AG09309 (cell line): ENCODE measurements around the gene TGFBR2.

Source experiments
- DNase-seq: peaks from one replicate; pipeline ENCODE4 v3.0.0-alpha.2; 2010; ENCODE audit warnings: low read depth
- H3K4me3 ChIP-seq: 2 replicates; pipeline ENCODE4 v1.5.1; 2011; ENCODE audit warnings: mild to moderate bottlenecking, low read depth, low read length, moderate library complexity; ENCODE audit not compliant: control insufficient read depth
- TF ChIP-seq, protein P1 (sequence below): IDR thresholded peaks from 2 replicates; pipeline ENCODE4 v1.5.1; 2011; ENCODE audit warnings: mild to moderate bottlenecking, low read depth, low read length, inconsistent platforms; ENCODE audit not compliant: insufficient read depth, control insufficient read depth; ENCODE audit errors: missing control alignments

Gene TGFBR2

DNA sequence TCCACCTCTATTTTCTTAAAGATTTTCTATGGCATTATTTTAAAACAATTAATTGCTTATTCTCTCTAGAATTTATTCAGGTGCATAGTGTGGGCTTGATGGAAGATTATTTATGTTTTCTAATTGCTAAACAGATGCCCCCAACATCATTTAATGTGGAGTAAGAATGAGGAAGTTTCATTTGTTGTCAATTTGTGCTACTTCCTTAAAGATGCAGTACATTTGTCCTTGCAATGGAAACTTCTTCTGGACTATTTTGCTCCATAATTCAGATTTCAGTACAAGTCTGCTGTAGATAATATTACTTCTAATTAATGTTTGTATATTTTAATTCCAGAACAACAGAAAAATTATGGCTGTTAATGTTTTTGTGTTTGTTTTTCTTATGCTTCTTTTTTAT, 104.8 kb downstream of the TGFBR2 start:
- H3K4me3 ChIP-seq = no peak overlapping the region
- TF ChIP-seq, protein P1, sequence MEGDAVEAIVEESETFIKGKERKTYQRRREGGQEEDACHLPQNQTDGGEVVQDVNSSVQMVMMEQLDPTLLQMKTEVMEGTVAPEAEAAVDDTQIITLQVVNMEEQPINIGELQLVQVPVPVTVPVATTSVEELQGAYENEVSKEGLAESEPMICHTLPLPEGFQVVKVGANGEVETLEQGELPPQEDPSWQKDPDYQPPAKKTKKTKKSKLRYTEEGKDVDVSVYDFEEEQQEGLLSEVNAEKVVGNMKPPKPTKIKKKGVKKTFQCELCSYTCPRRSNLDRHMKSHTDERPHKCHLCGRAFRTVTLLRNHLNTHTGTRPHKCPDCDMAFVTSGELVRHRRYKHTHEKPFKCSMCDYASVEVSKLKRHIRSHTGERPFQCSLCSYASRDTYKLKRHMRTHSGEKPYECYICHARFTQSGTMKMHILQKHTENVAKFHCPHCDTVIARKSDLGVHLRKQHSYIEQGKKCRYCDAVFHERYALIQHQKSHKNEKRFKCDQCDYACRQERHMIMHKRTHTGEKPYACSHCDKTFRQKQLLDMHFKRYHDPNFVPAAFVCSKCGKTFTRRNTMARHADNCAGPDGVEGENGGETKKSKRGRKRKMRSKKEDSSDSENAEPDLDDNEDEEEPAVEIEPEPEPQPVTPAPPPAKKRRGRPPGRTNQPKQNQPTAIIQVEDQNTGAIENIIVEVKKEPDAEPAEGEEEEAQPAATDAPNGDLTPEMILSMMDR = no peak
- no peak for DNase-seq

DNA sequence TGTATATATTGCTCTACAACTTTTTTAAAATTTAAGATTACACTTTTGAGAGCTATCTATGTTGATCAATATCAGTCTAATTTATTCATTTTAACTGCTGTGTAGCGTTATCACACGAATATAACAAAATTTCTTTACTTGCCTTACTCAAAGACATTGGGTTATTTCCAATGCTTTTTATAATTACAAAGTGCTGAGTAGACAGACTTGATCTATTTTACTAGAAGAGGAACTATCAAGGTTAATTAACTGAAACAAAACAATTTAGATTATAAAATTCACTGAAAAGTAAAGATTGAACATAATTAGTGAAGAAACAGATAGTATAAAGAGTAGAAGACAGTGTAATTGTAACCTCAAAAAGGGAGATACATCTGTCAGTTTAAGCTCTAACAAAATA, 105.5 kb downstream of the TGFBR2 start:
- H3K4me3 ChIP-seq = no peak overlapping the region
- TF ChIP-seq, protein P1 = no peak
- no peak for DNase-seq

DNA sequence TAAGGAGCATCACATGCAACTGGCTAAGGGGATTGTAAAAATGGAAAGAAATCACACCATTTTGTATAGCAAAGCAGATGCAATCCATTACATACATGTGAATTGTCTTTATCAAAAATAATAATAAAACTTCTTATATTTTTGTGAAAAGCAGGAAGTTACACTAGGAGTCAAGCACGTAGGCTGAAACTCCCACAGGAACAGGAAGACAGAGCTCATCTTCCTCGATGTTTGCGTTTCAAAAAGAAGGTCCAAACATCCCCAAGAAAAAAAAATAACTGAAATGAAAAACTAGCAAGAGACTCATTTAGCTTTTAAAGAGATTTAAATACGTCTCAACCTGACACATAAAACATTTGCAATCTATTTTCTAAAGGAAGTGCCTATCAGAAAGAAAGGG, 106.6 kb downstream of the TGFBR2 start:
- TF ChIP-seq, protein P1 = no peak
- no peak for DNase-seq
- no peak overlapping the region for H3K4me3 ChIP-seq

DNA sequence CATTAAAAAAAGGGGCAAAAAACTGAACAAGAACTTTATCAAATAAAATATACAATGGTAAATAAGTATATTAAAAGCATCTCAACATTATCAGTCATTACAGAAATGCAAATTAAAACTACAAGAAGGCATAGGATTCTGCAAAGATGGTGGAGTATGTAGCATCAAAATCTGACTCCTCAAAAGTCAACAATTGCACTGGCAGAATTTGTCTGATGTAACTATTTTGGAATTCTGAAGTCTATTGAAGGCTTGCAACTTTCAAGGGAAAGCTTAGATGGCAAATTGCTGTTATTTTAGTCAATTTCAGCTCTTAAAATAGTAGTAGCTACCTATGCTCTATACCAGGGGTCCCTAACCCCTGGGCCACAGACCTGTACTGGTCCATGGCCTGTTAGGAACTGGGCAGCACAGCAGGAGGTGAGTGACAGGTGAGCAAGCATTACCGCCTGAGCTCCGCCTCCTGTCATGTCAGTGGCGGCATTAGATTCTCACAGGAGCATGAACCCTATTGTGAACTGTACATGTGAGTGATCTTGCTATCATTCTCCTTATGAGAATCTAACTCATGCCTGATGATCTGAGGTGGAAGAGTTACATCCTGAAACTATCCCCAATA, 107.6 kb downstream of the TGFBR2 start:
- no peak overlapping the region for H3K4me3 ChIP-seq
- DNase-seq = no peak
- TF ChIP-seq, protein P1 = no peak

DNA sequence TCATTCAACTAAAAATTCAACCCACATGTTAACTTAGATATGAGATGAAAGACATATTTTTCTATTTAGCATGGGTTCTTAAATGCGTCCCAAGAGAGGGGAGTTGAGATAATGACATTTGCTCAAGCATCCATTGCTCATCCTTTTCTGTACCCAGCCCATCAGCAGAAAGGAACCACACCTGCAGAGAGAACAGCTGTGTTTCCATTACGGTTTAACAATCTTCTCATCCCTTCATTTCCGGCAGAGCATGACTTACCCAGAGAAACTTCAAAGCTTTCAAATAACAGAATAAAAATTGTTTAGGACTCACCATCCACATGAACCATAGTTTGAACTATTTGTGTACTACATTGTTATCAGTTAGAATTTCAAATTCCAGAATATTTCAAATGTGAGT, 113.1 kb downstream of the TGFBR2 start:
- TF ChIP-seq, protein P1 = no peak
- no peak for DNase-seq
- H3K4me3 ChIP-seq = no peak overlapping the region

DNA sequence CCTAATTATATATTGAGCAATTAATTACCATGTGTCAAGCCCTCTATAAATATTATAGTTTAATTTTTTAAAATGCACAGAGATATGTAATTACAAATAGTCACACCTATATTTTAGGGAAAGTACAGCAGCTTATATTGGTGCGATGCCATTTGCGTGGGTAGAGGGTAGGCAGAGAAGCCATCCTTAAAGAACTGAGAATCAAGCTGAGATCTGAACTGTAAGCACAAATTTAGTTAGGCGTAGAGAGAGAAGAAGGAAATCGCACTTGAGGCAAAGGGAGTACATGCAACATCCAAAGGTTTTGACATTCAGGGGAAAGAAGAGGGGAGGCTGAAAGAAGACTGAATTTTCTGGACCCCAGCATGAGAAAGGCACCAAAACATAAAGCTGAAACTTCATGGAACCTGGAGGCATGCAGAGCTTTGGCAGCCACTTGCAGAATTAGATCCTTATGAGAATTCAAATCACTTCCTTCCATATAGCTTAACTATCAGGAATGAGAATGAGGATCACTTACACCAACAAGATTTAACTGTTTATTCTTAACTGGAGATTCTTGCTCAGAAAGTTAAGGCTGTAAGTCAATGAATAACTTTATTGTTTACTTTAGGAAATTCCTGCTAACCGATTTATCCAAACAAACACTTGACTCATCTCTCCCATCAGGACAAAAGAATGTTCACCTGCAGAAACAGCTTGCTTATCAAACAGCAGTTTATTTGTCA, 114.3 kb downstream of the TGFBR2 start:
- TF ChIP-seq, protein P1 = no peak
- no peak for DNase-seq
- H3K4me3 ChIP-seq = no peak overlapping the region

DNA sequence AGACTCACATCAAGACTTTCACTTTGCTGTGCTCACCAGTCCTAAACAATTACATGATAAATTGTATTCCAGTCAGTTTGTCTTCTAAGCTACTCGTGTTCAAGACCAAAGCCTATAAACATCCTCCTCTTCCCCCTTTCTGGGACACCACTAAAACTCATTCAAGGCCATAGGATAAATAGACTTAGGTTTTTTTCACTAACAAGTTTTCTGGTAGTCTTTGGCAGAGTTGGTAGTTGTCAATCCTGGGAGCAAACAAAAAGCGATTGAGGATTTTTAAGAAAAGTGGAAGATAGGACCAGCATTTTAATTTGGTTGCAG, 114.9 kb downstream of the TGFBR2 start:
- no peak for DNase-seq
- TF ChIP-seq, protein P1 = no peak
- H3K4me3 ChIP-seq = no peak overlapping the region
